MM.1S (cell line): ENCODE data around the gene NRP2.

Experiments
- EZH2 ChIP-seq: fragments of 300-600 bp; sonication (generic); optimal IDR thresholded peaks from 2 replicates; pipeline ENCODE3; 2017; ENCODE audit warnings: low read depth, mild to moderate bottlenecking, antibody characterized with exemption, low read length, mixed read lengths
- TF ChIP-seq, protein P1 (sequence below): fragments of 300-600 bp; sonication (generic); IDR thresholded peaks from 2 replicates; pipeline ENCODE4 v1.5.1; 2016; ENCODE audit warnings: antibody characterized with exemption, low read length, mixed read lengths

DNA sequence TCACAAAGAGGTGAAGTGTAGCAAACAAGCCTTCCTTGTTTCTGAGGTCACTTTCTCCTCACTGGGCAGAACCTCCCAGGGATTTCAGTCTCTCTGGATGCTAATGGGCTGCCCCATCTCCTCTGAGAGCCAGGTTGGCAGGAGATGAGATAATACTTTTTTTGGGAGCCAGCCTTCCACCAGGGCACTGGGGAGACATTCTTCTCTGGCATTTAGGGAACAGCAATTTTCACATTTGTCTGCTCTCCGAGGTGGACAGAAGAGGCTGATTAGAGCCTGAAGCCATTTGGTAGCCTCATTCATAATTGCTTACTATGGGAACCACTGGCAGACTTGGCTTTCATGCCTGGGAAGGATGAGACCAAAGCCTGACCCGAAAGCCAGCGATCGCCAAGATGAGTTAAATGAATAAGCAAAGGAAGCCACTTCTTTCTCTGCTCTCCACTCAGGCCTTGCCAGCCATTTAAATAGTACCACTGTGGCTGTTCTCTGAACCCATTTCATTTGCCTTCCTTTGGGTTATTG lies 70.1 kb downstream of the NRP2 start:
- TF ChIP-seq, protein P1, sequence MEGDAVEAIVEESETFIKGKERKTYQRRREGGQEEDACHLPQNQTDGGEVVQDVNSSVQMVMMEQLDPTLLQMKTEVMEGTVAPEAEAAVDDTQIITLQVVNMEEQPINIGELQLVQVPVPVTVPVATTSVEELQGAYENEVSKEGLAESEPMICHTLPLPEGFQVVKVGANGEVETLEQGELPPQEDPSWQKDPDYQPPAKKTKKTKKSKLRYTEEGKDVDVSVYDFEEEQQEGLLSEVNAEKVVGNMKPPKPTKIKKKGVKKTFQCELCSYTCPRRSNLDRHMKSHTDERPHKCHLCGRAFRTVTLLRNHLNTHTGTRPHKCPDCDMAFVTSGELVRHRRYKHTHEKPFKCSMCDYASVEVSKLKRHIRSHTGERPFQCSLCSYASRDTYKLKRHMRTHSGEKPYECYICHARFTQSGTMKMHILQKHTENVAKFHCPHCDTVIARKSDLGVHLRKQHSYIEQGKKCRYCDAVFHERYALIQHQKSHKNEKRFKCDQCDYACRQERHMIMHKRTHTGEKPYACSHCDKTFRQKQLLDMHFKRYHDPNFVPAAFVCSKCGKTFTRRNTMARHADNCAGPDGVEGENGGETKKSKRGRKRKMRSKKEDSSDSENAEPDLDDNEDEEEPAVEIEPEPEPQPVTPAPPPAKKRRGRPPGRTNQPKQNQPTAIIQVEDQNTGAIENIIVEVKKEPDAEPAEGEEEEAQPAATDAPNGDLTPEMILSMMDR = no peak
- no peak for TF ChIP-seq EZH2
